ENCODE results near the gene MEIS1. TPM values are rescaled to one million over a fixed set of nuclear protein-coding genes. Genes with fewer than 3 reads are reported as not detected.

Gene MEIS1
- total and polyA plus RNA-seq, 3 donors from 2014 or later: 10.8 to 13.8 (median 13.5) TPM

DNA sequence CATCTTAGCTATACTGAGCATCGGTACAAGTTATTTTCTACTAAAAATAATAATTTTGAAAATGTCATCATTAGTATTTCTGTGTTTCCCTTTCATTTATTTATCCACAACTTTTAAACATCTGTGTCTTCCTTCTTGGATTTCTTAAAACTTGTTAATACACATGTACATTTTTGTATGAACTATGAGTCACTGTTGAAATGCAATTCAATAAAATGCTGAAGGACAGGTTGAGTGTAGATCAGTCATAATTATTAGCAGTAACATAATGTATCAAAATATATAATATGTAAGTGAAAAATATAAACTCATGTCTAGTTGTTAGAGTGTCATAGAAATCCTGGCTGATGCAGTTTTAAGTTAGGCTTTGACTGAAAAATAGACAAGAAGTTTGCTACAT is 115.9 kb downstream of the MEIS1 start:
- Histone ChIP-seq H3K27me3 (no peaks in the 10 kb centered on the region), H3K4me3 (no peak overlapping the region), H3K36me3 (ENCODE audit: low read depth, missing control alignments) (no peaks in the 10 kb centered on the region), H3K9me3 (no peaks in the 10 kb centered on the region), H3K27ac (no peak overlapping the region), H3K4me1 (no peaks in the 10 kb centered on the region)
- no peak for TF ChIP-seq POLR2A (IDR thresholded peaks at IDR 0.05)
- no peak for TF ChIP-seq CTCF (IDR thresholded peaks at IDR 0.05)
- DNase-seq: no peak
- intact Hi-C loops (cut with DNase I; ENCODE audit: low total_unique reads): no loop called here
- 74 to 84% methylated on average over 1 of the region's 1 CpG for WGBS, 2 donors

DNA sequence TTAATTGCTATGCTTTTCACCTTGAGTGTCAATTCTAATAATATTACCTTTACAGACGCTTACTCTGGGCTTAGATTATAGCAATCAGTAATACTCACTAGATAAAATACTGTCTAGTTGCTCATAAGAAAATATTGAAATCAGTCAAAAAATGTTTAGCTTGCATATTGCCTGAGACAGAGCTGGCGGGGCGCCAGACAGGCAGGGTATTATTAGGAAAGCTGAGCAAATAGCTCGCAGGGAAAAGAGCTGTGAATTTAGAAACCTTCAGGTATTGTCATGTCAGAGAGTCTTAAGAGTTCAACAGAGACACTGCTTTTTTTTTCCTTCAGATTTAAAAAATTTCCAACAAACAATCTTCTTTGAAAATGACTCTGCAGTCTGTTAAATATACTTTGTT is 118.4 kb downstream of the MEIS1 start:
- intact Hi-C loops (cut with DNase I; ENCODE audit: low total_unique reads): no loop called here
- no peaks in the 10 kb centered on the region for H3K36me3 ChIP-seq (ENCODE audit: low read depth, missing control alignments)
- no peaks in the 10 kb centered on the region for H3K9me3 ChIP-seq
- 75% methylated on average over 4 of the region's 4 CpGs for WGBS, 2 donors
- H3K4me1 ChIP-seq: no peaks in the 10 kb centered on the region
- TF ChIP-seq CTCF (IDR thresholded peaks at IDR 0.05) (no peak), POLR2A (IDR thresholded peaks at IDR 0.05) (no peak)
- H3K27ac ChIP-seq: no peak overlapping the region
- no peaks in the 10 kb centered on the region for H3K27me3 ChIP-seq
- H3K4me3 ChIP-seq: no peak overlapping the region
- DNase-seq: peak; percentile 43

DNA sequence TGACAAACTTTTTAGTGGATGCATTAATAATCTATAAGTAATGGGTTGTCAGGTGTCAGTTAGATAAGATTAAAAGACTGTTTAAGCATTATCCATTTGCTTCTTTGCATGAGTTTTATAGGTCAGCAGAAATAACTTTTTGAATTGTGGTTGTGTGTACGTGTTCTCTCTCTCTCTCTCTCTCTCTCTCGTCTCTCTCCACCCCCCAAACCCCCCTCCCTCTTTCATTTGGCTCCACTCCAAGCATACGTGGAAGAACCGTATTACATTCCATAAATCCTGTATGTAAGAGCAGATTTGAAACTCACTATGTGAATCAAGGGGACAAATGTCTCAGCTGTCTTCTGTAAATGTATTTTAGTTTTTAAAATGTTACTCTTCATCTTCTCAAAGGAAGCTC is 120.2 kb downstream of the MEIS1 start:
- WGBS, 2 donors: 4 to 6% methylated on average over 4 of the region's 4 CpGs
- Histone ChIP-seq H3K4me3 (no peak overlapping the region), H3K27me3 (no peaks in the 10 kb centered on the region), H3K36me3 (ENCODE audit: low read depth, missing control alignments) (no peaks in the 10 kb centered on the region), H3K27ac (peak overlapping the region in 1 of 2 donors; percentile 79), H3K9me3 (no peaks in the 10 kb centered on the region), H3K4me1 (no peaks in the 10 kb centered on the region)
- DNase-seq: no peak
- intact Hi-C loops (cut with DNase I; ENCODE audit: low total_unique reads): no loop called here
- TF ChIP-seq CTCF (IDR thresholded peaks at IDR 0.05) (no peak), POLR2A (IDR thresholded peaks at IDR 0.05) (no peak)

DNA sequence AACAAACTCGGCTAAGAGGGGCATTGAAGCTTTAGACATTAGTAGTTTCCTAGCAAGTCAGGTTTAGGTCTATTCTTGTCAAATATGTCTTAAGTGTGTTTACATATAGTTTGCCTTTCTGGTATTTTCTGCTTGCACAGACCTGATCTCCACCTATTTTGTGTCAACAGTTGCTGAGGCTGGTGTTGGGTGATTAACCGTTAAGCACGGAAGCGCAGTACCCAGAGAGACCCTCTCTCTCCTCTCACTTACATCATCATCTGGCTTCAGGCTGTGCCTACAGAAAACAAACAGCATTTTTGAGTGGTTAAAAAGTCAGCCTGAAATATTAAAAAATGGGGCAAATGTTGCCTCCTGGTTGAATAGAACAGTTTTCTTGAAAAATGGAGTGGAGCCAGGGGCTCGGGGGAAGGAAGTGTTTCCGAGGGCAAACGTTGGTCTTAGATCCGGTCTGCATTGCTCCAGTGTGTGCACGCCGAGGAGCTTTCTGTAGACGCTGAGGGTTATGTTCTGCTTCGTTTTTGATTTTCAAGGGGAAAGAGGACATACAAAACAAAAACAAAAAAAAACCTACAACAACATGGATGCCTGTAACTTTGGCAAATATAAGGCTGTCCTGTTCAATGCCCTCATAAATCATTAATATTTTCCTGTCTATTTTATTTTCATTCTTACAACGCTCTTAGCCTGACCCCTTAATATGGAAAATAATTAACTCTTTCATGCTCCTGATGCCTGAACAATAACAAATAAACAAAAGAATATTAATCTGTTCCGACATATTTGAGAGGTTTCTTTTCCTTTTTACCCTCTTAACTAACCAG is 120.8 kb downstream of the MEIS1 start:
- H3K4me3 ChIP-seq: peak overlapping the region; percentile 6 to 36
- peak overlapping the region in 1 of 2 donors; percentile 79 for H3K27ac ChIP-seq
- no peaks in the 10 kb centered on the region for H3K4me1 ChIP-seq
- intact Hi-C loops (cut with DNase I; ENCODE audit: low total_unique reads): no loop called here
- peak; percentile 30 for DNase-seq
- H3K27me3 ChIP-seq: no peaks in the 10 kb centered on the region
- no peak for TF ChIP-seq CTCF (IDR thresholded peaks at IDR 0.05)
- TF ChIP-seq POLR2A (IDR thresholded peaks at IDR 0.05): no peak
- H3K9me3 ChIP-seq: no peaks in the 10 kb centered on the region
- 12 to 20% methylated on average over 14 of the region's 14 CpGs for WGBS, 2 donors
- H3K36me3 ChIP-seq (ENCODE audit: low read depth, missing control alignments): no peaks in the 10 kb centered on the region

DNA sequence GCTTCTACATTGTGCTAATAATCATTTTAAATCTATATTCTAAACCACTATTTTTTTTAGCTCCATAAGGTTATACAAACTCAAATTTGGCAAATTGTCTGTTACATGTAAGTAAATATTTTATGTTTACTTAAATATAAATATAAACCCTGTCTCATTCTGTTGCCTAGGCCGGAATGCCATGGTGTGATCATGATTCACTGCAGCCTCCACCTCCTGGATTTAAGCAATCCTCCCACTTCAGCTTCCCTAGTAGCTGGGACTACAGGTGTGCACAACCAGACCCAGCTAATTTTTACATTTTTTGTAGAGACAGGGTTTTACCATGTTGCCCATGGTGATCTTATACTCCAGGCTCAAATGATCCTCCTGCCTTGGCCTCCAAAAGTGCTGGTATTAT is 124.7 kb downstream of the MEIS1 start:
- TF ChIP-seq CTCF (IDR thresholded peaks at IDR 0.05): no peak
- TF ChIP-seq POLR2A (IDR thresholded peaks at IDR 0.05): no peak
- 100% methylated on average over 1 of the region's 1 CpG for WGBS, 2 donors
- no peaks in the 10 kb centered on the region for H3K36me3 ChIP-seq (ENCODE audit: low read depth, missing control alignments)
- intact Hi-C loops (cut with DNase I; ENCODE audit: low total_unique reads): no loop called here
- no peaks in the 10 kb centered on the region for H3K27me3 ChIP-seq
- H3K27ac ChIP-seq: no peak overlapping the region
- DNase-seq: no peak
- H3K4me1 ChIP-seq: no peaks in the 10 kb centered on the region
- no peak overlapping the region for H3K4me3 ChIP-seq
- no peaks in the 10 kb centered on the region for H3K9me3 ChIP-seq

Measured in testis (tissue), 3 donors.